Fibroblast of lung (primary cell): ENCODE data around the gene UACA.

Experiments
- EZH2 ChIP-seq: IDR thresholded peaks from 2 replicates; pipeline ENCODE4 v1.5.1; 2012; ENCODE audit warnings: low read length, control low read depth, mild to moderate bottlenecking; ENCODE audit errors: missing control alignments
- TF ChIP-seq, protein P1 (sequence below), 2 donors: IDR thresholded peaks in 1 of 2; conservative IDR thresholded peaks in 1 of 2; 1 replicate in 1 of 2; 2 replicates in 1 of 2; pipeline ENCODE4 v1.5.1; 2011 to 2012; ENCODE audit warnings: low read length in 2 of 2, control low read depth in 1 of 2, inconsistent platforms in 1 of 2, low read depth in 1 of 2, mild to moderate bottlenecking in 1 of 2

DNA sequence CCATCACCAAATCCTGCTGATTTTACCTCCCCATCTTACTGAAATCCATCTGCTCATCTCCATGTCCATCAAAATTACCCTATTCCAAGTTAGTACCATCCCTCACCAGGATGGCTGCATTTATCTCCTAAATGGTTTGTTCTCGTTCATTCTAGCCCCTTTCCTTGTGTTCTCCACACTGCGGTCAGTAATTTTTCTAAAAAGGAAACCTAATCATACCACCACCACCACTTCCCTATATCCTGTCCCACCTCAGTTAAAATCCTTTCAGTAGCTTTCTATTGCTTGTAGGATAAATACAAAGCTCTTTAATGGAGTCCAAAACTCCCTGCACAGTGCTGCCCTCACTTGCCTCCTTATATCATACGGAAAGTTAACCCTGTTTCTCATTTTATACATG lies 51.1 kb downstream of the UACA start:
- TF ChIP-seq, protein P1, sequence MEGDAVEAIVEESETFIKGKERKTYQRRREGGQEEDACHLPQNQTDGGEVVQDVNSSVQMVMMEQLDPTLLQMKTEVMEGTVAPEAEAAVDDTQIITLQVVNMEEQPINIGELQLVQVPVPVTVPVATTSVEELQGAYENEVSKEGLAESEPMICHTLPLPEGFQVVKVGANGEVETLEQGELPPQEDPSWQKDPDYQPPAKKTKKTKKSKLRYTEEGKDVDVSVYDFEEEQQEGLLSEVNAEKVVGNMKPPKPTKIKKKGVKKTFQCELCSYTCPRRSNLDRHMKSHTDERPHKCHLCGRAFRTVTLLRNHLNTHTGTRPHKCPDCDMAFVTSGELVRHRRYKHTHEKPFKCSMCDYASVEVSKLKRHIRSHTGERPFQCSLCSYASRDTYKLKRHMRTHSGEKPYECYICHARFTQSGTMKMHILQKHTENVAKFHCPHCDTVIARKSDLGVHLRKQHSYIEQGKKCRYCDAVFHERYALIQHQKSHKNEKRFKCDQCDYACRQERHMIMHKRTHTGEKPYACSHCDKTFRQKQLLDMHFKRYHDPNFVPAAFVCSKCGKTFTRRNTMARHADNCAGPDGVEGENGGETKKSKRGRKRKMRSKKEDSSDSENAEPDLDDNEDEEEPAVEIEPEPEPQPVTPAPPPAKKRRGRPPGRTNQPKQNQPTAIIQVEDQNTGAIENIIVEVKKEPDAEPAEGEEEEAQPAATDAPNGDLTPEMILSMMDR (conservative IDR thresholded peaks at IDR 0.05 in 1 of 2, IDR thresholded peaks at IDR 0.05 in 1 of 2; ENCODE audit: low read depth in 1 of 2, low read length in 2 of 2) = no peak
- TF ChIP-seq EZH2 = no peak
